ENCODE measurements around the gene ARHGAP21. TPM values are rescaled to one million over a fixed set of nuclear protein-coding genes. Genes with fewer than 3 reads are reported as not detected.

The ARHGAP21 gene
- total and polyA plus RNA-seq, 11 donors: 20.8 to 71.9 (median 48.4) TPM

- no peaks in the 10 kb centered on the region for H3K9me3 ChIP-seq
- TF ChIP-seq CTCF (IDR thresholded peaks at IDR 0.05) (no peak), POLR2A (IDR thresholded peaks at IDR 0.05) (no peak)
- H3K4me1 ChIP-seq: peaks cover 0 to 16% (median 9%) of the 10 kb centered on the region in 12 donors
- peaks cover 0 to 67% (median 15%) of the 10 kb centered on the region in 9 donors for H3K36me3 ChIP-seq
- H3K27ac ChIP-seq: no peak overlapping the region
- WGBS, 4 donors: 77 to 83% (median 80%) methylated on average over 5 of the region's 5 CpGs
- no peak overlapping the region for H3K4me3 ChIP-seq
- ATAC-seq: peak in 1 of 4 donors; percentile 32
- DNase-seq: no peak
- intact Hi-C loops (cut with DNase I): loop anchor here in 2 of 10 donors (5.0 kb wide), 1 partner anchor 464 kb away; no protein-coding TSS in a partner anchor
- no peaks in the 10 kb centered on the region for H3K27me3 ChIP-seq
Observed at GRCh38 chr10:24618401-24618800, 105.3 kb downstream of the ARHGAP21 start.

- H3K4me3 ChIP-seq: no peak overlapping the region
- intact Hi-C loops (cut with DNase I): loop anchor here in 3 of 10 donors (2.0 to 5.0 kb wide), 2 partner anchors 463 to 464 kb away; no protein-coding TSS in a partner anchor
- WGBS, 4 donors: 52 to 58% (median 55%) methylated on average over 7 of the region's 7 CpGs
- DNase-seq (peak; percentile 22 to 69 (median 59)), ATAC-seq (peak; percentile 53 to 71 (median 67))
- H3K9me3 ChIP-seq: no peaks in the 10 kb centered on the region
- peaks cover 0 to 11% (median 5%) of the 10 kb centered on the region in 12 donors for H3K4me1 ChIP-seq
- H3K27me3 ChIP-seq: no peaks in the 10 kb centered on the region
- H3K27ac ChIP-seq: no peak overlapping the region
- peaks cover 0 to 72% (median 15%) of the 10 kb centered on the region in 9 donors for H3K36me3 ChIP-seq
- TF ChIP-seq POLR2A (IDR thresholded peaks at IDR 0.05) (no peak), CTCF (IDR thresholded peaks at IDR 0.05) (peak; percentile 71 to 93 (median 81))
Observed at GRCh38 chr10:24617771-24618396, 105.8 kb downstream of the ARHGAP21 start.

GRCh38 chr10:24616536-24616935 lies 107.2 kb downstream of the ARHGAP21 start:
- WGBS, 4 donors: 92 to 96% (median 95%) methylated on average over 3 of the region's 3 CpGs
- Histone ChIP-seq H3K27ac (no peak overlapping the region), H3K9me3 (no peaks in the 10 kb centered on the region), H3K27me3 (no peaks in the 10 kb centered on the region), H3K4me1 (peaks cover 0 to 5% (median 0%) of the 10 kb centered on the region in 12 donors), H3K36me3 (peaks cover 0 to 78% (median 18%) of the 10 kb centered on the region in 9 donors), H3K4me3 (no peak overlapping the region)
- intact Hi-C loops (cut with DNase I): loop anchor here in 3 of 10 donors (2.0 to 5.0 kb wide), 2 partner anchors 464 to 466 kb away; no protein-coding TSS in a partner anchor
- no peak for TF ChIP-seq POLR2A (IDR thresholded peaks at IDR 0.05)
- no peak for TF ChIP-seq CTCF (IDR thresholded peaks at IDR 0.05)
- ATAC-seq: no peak
- no peak for DNase-seq

GRCh38 chr10:24606021-24606420 lies 117.7 kb downstream of the ARHGAP21 start:
- H3K4me1 ChIP-seq: peaks cover 0 to 11% (median 0%) of the 10 kb centered on the region in 12 donors
- no peak overlapping the region for H3K4me3 ChIP-seq
- DNase-seq (no peak), ATAC-seq (no peak)
- intact Hi-C loops (cut with DNase I): loop anchor here in 1 of 10 donors (10.0 kb wide), 1 partner anchor 61 kb away; no protein-coding TSS in a partner anchor
- TF ChIP-seq POLR2A (IDR thresholded peaks at IDR 0.05) (no peak), CTCF (IDR thresholded peaks at IDR 0.05) (no peak)
- H3K27me3 ChIP-seq: no peaks in the 10 kb centered on the region
- WGBS, 4 donors: 91 to 98% (median 97%) methylated on average over 1 of the region's 1 CpG
- no peak overlapping the region for H3K27ac ChIP-seq
- H3K9me3 ChIP-seq: no peaks in the 10 kb centered on the region
- H3K36me3 ChIP-seq: peaks cover 0 to 87% (median 46%) of the 10 kb centered on the region in 9 donors

All from heart left ventricle (tissue), 16 donors.